H1 (cell line): ENCODE measurements around the gene PXMP4.

Source experiments
- ASH2L ChIP-seq: fragments of 200-600, 300-600 bp; sonication (generic); IDR thresholded peaks from one replicate; pipeline ENCODE4 v1.7.1; 2017; ENCODE audit warnings: low read length
- CHD1 ChIP-seq: IDR thresholded peaks from 2 replicates; pipeline ENCODE4 v1.6.1; 2012; ENCODE audit warnings: low read depth, low read length, improper control_type of control experiment
- CREB1 ChIP-seq: IDR thresholded peaks from 2 replicates; pipeline ENCODE4 v1.6.1; 2012; ENCODE audit warnings: inconsistent platforms
- JUND ChIP-seq: IDR thresholded peaks from 2 replicates; pipeline ENCODE4 v1.6.1; 2011; ENCODE audit warnings: mild to moderate bottlenecking, improper control_type of control experiment, low read length
- MAFK ChIP-seq: IDR thresholded peaks from 2 replicates; pipeline ENCODE4 v1.6.1; 2012; ENCODE audit warnings: low read depth, mild to moderate bottlenecking, improper control_type of control experiment, low read length
- PHF8 ChIP-seq: fragments of 200-600 bp; sonication (generic); conservative IDR thresholded peaks from 2 replicates; pipeline ENCODE4 v1.7.1; 2012; ENCODE audit warnings: low read depth, mild to moderate bottlenecking, inconsistent platforms, low read length, moderate library complexity
- POLR2A ChIP-seq, 2 experiments: IDR thresholded peaks; 1 replicate in 1 of 2; 2 replicates in 1 of 2; pipeline ENCODE4 v1.6.1; 2011; ENCODE audit warnings: low read depth in 2 of 2, low read length in 2 of 2, mild to moderate bottlenecking in 2 of 2; ENCODE audit errors: control extremely low read depth in 1 of 2
- RNF2 ChIP-seq: fragments of 200-900, 300-1000 bp; sonication (generic); IDR thresholded peaks from 2 replicates; pipeline ENCODE4 v1.7.1; 2016; ENCODE audit warnings: borderline replicate concordance, low read depth, mild to moderate bottlenecking, antibody characterized with exemption, low read length; ENCODE audit not compliant: poor library complexity, severe bottlenecking; ENCODE audit errors: missing control alignments
- SIN3A ChIP-seq, 2 experiments: IDR thresholded peaks in 1 of 2; conservative IDR thresholded peaks in 1 of 2; 2 replicates each; pipeline ENCODE4 v1.6.1; 2011 to 2012; ENCODE audit warnings: low read length in 2 of 2, improper control_type of control experiment in 1 of 2, low read depth in 1 of 2, mild to moderate bottlenecking in 1 of 2
- TF ChIP-seq, protein P1 (sequence below), 3 experiments: IDR thresholded peaks; 1 replicate in 2 of 3; 2 replicates in 1 of 3; pipeline versions ENCODE4 v1.5.1 to v1.6.1; 2011; ENCODE audit warnings: low read length in 3 of 3, mild to moderate bottlenecking in 3 of 3, inconsistent platforms in 2 of 3, low read depth in 1 of 3, moderate library complexity in 1 of 3; ENCODE audit not compliant: insufficient read depth in 1 of 3; ENCODE audit errors: control extremely low read depth in 1 of 3

DNA sequence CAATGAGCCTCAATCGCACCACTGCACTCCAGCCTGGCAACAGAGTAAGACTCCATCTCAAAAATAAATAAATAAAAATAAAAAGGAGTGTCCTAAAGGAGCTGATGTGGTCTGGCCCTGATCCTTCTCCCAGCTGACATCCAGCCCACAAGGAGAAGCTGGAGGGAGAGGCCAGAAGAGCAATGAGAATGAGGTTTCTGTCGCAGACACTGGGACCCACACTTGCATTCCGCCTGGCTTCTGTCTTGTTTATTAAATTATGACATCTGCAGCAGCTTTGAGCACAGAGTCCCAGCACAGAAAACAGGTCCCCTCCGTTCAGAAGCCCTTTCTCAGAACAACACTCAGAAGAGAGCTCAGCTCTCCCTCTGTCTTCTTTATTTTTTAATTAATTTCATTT is 23.7 kb downstream of the PXMP4 start:
- TF ChIP-seq POLR2A (IDR thresholded peaks at IDR 0.05; ENCODE audit: control extremely low read depth in 1 of 2, low read depth in 2 of 2, low read length in 2 of 2) (no peak), CHD1 (no peak), JUND (no peak), CREB1 (no peak), ASH2L (no peak), RNF2 (no peak), MAFK (no peak), PHF8 (no peak), SIN3A (conservative IDR thresholded peaks at IDR 0.05 in 1 of 2, IDR thresholded peaks at IDR 0.05 in 1 of 2; ENCODE audit: low read depth in 1 of 2, low read length in 2 of 2) (no peak)
- TF ChIP-seq, protein P1, sequence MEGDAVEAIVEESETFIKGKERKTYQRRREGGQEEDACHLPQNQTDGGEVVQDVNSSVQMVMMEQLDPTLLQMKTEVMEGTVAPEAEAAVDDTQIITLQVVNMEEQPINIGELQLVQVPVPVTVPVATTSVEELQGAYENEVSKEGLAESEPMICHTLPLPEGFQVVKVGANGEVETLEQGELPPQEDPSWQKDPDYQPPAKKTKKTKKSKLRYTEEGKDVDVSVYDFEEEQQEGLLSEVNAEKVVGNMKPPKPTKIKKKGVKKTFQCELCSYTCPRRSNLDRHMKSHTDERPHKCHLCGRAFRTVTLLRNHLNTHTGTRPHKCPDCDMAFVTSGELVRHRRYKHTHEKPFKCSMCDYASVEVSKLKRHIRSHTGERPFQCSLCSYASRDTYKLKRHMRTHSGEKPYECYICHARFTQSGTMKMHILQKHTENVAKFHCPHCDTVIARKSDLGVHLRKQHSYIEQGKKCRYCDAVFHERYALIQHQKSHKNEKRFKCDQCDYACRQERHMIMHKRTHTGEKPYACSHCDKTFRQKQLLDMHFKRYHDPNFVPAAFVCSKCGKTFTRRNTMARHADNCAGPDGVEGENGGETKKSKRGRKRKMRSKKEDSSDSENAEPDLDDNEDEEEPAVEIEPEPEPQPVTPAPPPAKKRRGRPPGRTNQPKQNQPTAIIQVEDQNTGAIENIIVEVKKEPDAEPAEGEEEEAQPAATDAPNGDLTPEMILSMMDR (IDR thresholded peaks at IDR 0.05; ENCODE audit: control extremely low read depth in 1 of 3, insufficient read depth in 1 of 3, low read depth in 1 of 3, low read length in 3 of 3) = no peak
